Activated naive CD4-positive, alpha-beta T cell treated with anti-CD3 and anti-CD28 coated beads, Interleukin-2, amount 50 U/mL, for 72 hours (primary cell): ENCODE measurements around the gene THSD4. TPM values are rescaled to one million over a fixed set of nuclear protein-coding genes. Genes with fewer than 3 reads are reported as not detected.

ENCODE experiments used
- ATAC-seq, 2 donors: fragments of 150-1000 bp; cut with Tn5 transposase; 2 replicates each; pipeline ENCODE4 v1.10.0; 2021; ENCODE audit warnings: mild to moderate bottlenecking in 2 of 2, moderate library complexity in 2 of 2
- DNase-seq, 2 donors: peaks; one replicate each; pipeline ENCODE4 v3.0.0; 2021 to 2022; ENCODE audit warnings: low spot score in 2 of 2
- H3K27ac Mint-ChIP-seq, 2 donors: one replicate each; pipeline ENCODE4 v1.8.0; 2022; ENCODE audit warnings: mild to moderate bottlenecking in 2 of 2, mixed read lengths in 2 of 2
- H3K36me3 Mint-ChIP-seq, 2 donors: one replicate each; pipeline ENCODE4 v1.8.0; 2022; ENCODE audit warnings: mixed read lengths in 2 of 2
- H3K9me3 Mint-ChIP-seq, 2 donors: one replicate each; pipeline ENCODE4 v1.8.0; 2022; ENCODE audit warnings: mixed read lengths in 2 of 2
- total RNA-seq, 2 donors: library from RNA; stranded (reverse); gene quantifications; one replicate each; pipeline ENCODE4 v1.2.3, GENCODE V29; 2022

The THSD4 gene
- total RNA-seq, 2 donors from 2014 or later: not detected

DNA sequence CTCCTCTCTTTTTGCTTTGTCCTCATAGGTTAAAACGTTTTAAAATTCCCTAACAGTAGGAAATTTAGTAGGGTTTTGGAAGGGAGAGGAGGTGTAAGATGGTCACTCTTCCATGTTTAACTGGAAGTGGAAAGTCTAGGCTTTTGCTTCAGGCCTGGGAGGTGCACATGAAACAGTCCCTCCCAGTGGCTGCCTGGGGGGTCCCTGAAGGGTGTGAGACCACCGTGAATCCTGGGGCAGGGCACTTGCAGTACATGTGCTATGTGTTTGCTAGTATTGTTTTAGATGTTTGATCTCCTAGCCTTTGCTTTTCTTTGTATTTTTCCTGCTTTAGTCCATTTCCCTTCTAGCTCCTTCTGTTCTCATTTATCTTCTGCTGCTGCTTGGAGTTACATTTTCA, 178.5 kb downstream of the THSD4 start:
- Mint-ChIP-seq H3K9me3 (peaks cover 0 to 7% of the 10 kb centered on the region in 2 donors), H3K27ac (no peak overlapping the region), H3K36me3 (peaks cover 5 to 9% of the 10 kb centered on the region in 2 donors)
- ATAC-seq: no peak
- DNase-seq: no peak

DNA sequence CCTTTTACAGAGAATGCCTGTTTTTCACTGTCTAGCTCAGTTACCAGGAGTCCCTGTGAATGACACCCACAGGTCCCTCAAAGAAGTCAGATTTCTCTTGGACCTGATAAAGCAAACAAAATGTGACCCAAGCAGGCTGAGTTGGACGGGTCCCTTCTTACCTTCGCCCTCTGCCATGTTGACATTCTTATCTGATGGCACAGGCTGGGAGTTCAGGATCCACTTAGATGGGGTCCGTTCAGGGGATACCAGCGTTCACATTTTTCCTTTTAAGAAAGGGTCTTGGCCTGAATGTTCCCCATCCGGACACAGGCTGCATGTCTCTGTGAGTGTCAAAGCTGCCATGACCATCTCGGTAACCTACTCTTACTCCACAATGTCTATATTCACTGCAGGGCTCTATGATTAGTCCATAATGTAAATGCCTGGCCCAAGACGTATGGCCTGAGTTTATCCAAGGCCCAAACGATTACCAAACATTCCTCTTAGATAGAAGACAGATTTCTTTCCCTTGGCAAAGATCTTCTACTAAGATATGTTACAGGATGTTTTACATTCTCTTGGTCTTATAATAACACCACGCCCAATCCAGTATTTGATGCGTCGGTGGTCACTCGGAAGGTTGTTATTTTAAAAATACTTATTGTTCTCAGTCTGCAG, 179.1 kb downstream of the THSD4 start:
- H3K36me3 Mint-ChIP-seq: peaks cover 5 to 9% of the 10 kb centered on the region in 2 donors
- ATAC-seq: no peak
- peak overlapping the region in 1 of 2 donors; percentile 28 for H3K27ac Mint-ChIP-seq
- H3K9me3 Mint-ChIP-seq: peaks cover 0 to 7% of the 10 kb centered on the region in 2 donors
- no peak for DNase-seq

DNA sequence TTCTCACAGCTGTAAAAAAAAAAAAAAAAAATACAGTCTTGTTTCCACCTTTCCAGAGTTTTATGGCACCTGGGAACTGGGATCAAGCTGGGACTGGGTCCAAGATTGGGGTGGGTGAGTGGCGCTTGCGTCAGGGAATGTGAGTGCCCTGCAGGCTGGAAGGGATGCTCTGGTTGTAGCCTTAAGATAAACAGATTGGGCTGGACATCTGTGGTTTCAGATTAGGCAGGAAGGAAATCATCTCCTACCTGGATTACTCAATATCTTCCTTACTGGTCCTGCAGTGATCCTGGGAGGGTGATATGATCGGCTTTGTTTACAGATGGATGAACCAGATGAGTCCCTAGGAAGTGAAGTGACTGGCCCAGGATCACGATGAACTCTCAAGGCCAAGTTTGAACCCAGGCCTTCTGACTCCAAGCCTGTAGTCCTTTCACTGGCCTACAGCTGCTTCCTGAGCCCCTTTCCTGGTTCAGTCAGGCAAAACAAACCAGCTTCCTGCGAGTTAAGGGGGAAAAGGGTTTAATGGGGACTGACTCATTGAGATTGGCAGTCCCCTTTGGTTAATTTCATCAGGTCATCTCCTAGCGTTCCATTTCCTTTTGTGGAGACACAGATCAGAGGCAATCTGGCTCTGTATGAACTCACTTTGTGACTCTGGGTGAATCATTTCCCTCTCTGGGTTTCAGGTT, 179.8 kb downstream of the THSD4 start:
- Mint-ChIP-seq H3K27ac (peak overlapping the region in 1 of 2 donors; percentile 28), H3K9me3 (peaks cover 0 to 7% of the 10 kb centered on the region in 2 donors), H3K36me3 (peaks cover 5 to 9% of the 10 kb centered on the region in 2 donors)
- peak; percentile 95 to 97 for ATAC-seq
- DNase-seq: peak in 1 of 2 donors; percentile 19

- ATAC-seq (no peak), DNase-seq (no peak)
- Mint-ChIP-seq H3K36me3 (peaks cover 5 to 9% of the 10 kb centered on the region in 2 donors), H3K9me3 (peaks cover 0 to 7% of the 10 kb centered on the region in 2 donors), H3K27ac (no peak overlapping the region)
Measured at GRCh38 chr15:71295603-71296314, 180.5 kb downstream of the THSD4 start.

- DNase-seq (no peak), ATAC-seq (no peak)
- Mint-ChIP-seq H3K27ac (no peak overlapping the region), H3K36me3 (peaks cover 5 to 9% of the 10 kb centered on the region in 2 donors), H3K9me3 (peaks cover 0 to 7% of the 10 kb centered on the region in 2 donors)
Measured at GRCh38 chr15:71296315-71296679, 181.0 kb downstream of the THSD4 start.

DNA sequence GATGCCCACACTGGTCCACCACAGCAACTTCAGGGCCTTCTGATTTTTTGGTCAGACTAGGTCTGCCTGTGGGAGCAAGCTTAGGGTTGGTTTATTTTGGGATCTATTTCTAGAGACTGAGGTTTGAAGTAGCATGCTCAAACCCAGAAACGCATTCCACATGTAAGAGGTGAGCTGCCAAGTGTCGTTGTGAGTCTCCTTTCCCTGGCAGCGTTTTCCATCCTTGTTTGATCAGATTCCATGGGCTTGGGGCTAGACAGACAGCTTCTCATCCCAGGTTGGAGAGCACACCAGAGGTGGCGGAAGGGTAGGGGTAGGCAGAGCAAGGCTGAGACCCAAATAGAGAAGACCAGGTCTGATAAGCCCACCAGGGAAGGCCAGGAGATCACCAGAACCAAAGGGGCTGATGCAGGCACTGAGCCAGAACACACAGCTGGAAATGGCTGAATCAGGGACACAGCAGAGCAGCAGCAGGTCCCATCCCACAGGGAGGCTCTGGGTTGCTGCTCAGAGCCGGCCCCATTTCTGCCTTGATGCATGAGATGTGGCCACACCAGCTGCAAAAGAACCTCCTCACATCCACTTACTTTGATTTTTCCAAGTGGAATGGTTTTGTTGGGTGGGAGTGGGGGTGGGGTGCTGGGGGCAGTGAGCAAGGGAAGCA, 186.8 kb downstream of the THSD4 start:
- Mint-ChIP-seq H3K27ac (no peak overlapping the region), H3K36me3 (no peaks in the 10 kb centered on the region), H3K9me3 (no peaks in the 10 kb centered on the region)
- no peak for ATAC-seq
- no peak for DNase-seq

DNA sequence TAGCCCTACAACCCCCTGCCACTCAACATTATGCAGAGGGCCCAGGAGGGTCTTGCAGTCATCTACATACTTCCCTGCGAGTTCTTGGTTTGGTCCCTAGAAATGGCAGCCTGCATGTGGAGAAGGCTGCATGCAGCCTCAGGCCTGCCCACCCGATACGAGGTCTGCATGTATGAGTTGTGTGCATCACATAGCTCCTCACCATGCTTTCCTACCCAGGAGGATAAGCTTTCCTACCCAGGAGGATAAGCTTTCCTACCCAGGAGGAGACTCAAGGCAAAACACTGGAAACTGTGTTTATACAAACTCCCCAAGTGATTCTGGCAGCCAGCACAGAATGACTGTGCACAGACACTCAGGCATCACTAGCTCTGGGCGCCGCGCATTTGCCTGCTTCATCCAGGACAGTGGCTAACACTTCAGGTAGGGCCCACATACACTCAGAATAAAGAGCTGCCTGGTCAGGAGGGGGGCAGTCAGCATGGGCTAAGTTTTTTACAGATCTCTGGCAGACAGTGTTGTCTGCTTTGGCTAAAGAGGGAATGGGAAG, 187.7 kb downstream of the THSD4 start:
- DNase-seq (no peak), ATAC-seq (no peak)
- no peak overlapping the region for H3K27ac Mint-ChIP-seq
- no peaks in the 10 kb centered on the region for H3K36me3 Mint-ChIP-seq
- no peaks in the 10 kb centered on the region for H3K9me3 Mint-ChIP-seq

DNA sequence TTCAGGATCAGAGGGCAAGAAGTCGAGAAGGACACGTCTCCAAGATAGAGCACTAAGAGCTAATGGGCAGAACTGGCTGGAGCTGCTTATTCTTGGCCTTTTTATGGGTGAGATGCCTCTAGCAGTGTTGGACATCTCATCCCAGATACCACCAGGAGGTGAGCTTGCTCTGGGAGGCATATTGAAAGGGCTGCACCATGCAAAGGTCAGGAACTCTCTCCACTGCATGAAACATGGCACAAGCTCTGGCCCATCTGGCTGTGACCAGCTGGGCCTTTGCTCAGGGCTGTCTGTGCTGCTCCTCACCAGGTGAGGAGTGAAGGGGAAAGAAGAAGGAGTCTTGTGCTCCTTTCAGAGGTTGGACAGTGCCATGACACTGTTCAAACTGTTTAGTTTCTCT, 188.7 kb downstream of the THSD4 start:
- Mint-ChIP-seq H3K27ac (no peak overlapping the region), H3K36me3 (no peaks in the 10 kb centered on the region), H3K9me3 (no peaks in the 10 kb centered on the region)
- no peak for ATAC-seq
- DNase-seq: no peak

DNA sequence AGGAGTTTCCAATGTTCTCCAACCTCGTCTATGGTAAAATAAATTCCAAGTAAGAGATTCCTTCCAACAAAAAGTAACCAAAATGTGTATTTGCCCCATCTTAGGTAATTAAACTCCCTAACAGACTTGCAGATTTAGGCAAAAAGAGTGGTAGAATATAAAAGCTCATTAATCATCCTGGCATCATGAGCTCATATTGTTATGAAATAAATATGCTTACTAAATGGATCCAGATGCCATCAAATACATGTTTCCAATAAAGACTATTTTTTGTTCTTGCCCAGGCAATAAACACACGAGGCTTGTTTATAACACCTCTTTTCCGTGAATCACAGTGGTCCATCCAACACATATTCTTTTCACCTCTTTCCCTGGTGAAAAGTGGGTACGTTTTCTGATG, 189.4 kb downstream of the THSD4 start:
- no peaks in the 10 kb centered on the region for H3K36me3 Mint-ChIP-seq
- H3K27ac Mint-ChIP-seq: no peak overlapping the region
- H3K9me3 Mint-ChIP-seq: no peaks in the 10 kb centered on the region
- no peak for ATAC-seq
- DNase-seq: no peak

- no peaks in the 10 kb centered on the region for H3K36me3 Mint-ChIP-seq
- ATAC-seq (no peak), DNase-seq (no peak)
- H3K9me3 Mint-ChIP-seq: no peaks in the 10 kb centered on the region
- H3K27ac Mint-ChIP-seq: no peak overlapping the region
Measured at GRCh38 chr15:71306538-71306937, 191.3 kb downstream of the THSD4 start.

GRCh38 chr15:71312194-71312708, 197.0 kb downstream of the THSD4 start:
- DNase-seq (no peak), ATAC-seq (no peak)
- Mint-ChIP-seq H3K9me3 (peaks cover 9 to 10% of the 10 kb centered on the region in 2 donors), H3K36me3 (peaks cover 4 to 7% of the 10 kb centered on the region in 2 donors), H3K27ac (no peak overlapping the region)

DNA sequence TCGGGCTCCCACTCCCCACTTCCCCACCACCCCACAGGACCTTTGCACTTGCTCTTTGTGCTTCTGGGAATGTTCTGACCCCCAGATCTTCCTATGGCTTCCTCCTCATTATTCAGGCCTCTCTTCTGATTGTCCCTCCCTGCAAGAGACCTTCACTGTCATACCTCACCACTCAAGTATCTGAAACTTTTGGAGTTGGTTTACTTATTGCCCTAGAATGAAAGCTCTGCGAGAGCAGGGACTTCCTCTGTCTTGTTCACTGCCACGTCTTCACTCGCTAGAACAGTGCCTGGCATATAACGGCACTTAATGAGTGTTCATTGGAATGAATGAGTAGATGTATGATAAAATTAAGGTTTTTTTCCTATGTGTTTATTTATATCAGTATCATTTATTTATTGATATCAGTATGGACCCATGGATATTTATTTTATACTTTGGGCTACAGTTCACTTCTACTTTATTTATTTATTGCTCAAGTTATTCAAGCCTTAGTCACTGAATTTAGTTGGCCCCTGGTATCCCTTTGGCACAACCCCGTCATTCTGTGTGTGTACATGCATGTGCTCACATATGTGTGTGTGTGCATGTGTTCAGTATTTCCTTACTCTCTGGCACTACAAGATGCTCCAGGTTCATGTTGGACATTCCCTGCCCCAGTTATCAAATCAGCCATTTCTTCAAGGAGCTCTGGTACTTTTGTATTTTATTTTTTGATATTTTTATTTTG, 197.6 kb downstream of the THSD4 start:
- peaks cover 6 to 10% of the 10 kb centered on the region in 2 donors for H3K36me3 Mint-ChIP-seq
- DNase-seq (no peak), ATAC-seq (no peak)
- no peak overlapping the region for H3K27ac Mint-ChIP-seq
- peaks cover 11 to 12% of the 10 kb centered on the region in 2 donors for H3K9me3 Mint-ChIP-seq

DNA sequence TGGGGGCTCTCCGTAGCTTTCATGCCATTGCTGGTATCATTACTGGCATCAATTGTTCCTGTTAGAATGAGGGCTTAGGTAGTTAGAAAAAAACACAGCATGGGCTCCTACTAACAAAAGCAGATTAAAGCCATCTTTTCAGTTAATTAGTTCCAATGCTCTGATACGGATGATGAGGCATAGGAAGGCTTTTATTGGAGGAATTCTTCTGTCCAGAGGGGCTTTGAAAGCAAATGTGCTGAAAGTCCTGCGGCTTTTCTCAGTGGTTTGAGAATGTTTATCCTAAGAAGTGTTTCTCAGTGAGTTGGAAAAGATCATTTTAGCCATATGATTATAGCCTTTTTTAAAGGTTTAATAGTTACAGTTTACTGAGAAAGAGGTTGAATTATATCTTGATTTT, 198.5 kb downstream of the THSD4 start:
- Mint-ChIP-seq H3K27ac (no peak overlapping the region), H3K36me3 (peaks cover 6 to 10% of the 10 kb centered on the region in 2 donors), H3K9me3 (peaks cover 11 to 12% of the 10 kb centered on the region in 2 donors)
- DNase-seq (no peak), ATAC-seq (no peak)

DNA sequence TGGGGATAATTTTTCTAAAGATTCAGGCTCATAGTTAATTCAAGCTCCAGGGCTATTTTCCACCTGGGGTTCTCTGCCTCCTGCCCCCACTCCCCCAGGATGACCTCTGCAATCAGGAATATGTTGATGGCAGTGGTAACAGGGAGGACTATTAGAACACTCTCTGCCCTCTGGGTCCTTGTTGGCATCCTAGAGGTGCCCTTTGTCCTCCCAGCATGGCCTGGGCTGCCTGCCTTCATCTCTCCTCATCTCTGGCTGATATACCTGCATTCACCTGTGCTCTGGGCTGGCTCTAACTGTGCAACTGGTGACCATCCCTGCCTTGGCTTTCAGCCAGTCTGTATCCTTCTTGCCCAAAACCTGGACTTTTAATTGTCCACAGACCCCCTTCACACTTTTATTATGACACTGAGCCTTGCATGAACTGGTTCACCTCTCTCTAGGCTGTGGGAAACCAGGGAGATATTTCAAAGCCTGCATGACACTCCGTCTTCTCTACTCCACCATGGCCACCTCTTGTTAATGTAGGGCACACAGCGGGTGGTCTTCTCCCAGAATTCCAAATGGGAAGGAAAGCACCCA, 199.8 kb downstream of the THSD4 start:
- peaks cover 11 to 12% of the 10 kb centered on the region in 2 donors for H3K9me3 Mint-ChIP-seq
- ATAC-seq: no peak
- DNase-seq: no peak
- peaks cover 6 to 10% of the 10 kb centered on the region in 2 donors for H3K36me3 Mint-ChIP-seq
- H3K27ac Mint-ChIP-seq: no peak overlapping the region

DNA sequence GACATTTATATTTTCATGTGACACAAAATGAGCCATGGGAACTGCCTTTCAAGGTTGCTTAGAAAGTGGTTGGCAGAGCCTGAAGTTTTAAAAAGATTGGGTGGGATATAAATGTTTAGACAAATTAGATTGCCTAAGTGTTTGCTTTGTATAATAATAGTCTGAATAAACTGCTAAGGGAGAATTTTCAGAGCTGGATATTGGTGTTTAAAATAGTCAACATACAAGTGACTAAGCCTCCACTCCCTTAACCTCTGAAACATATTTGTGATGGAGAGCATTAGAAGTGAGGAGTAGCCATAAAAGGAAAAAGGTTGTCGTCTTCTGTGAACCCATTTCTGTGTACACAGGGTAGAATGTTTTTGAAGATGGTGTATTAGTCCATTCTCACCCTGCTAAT, 201.6 kb downstream of the THSD4 start:
- peaks cover 6 to 10% of the 10 kb centered on the region in 2 donors for H3K36me3 Mint-ChIP-seq
- no peak overlapping the region for H3K27ac Mint-ChIP-seq
- peaks cover 9 to 11% of the 10 kb centered on the region in 2 donors for H3K9me3 Mint-ChIP-seq
- ATAC-seq (no peak), DNase-seq (no peak)
